ENCODE results near the gene ATP2B2.
A peak's percentile ranks its signal among the peaks of the same experiment; 100 is the strongest.

Gene ATP2B2

GRCh38 chr3:10336761-10337160 is 168.6 kb downstream of the ATP2B2 start:
- no peak for TF ChIP-seq Cebpa-rat (IDR thresholded peaks at IDR 0.05)
- peak overlapping the region in 2 of 11 experiments; percentile 19 to 73; a peak in 3 of 22 replicates for H3K27ac ChIP-seq
- peaks cover 56 to 100% (median 93%) of the 10 kb centered on the region in 10 experiments for H3K4me1 ChIP-seq
- H3K27me3 ChIP-seq = no peaks in the 10 kb centered on the region
- H3K4me3 ChIP-seq = no peak overlapping the region
- peak overlapping the region in 1 of 11 experiments; percentile 19; a peak in 2 of 22 replicates for H3K9ac ChIP-seq
- no peaks in the 10 kb centered on the region for H3K9me3 ChIP-seq (replicated peaks in 1 of 11)
- 0 out of 22 replicates have a peak, but pooled peaks cover 0 to 5% (median 0%) of the 10 kb centered on the region in 11 experiments for H4K20me1 ChIP-seq
- H3K4me2 ChIP-seq = peak overlapping the region in 8 of 11 experiments; percentile 88 to 99 (median 95); a peak in 16 of 22 replicates
- H3K36me3 ChIP-seq = peaks cover 0 to 16% (median 0%) of the 10 kb centered on the region in 11 experiments; a peak in 5 of 22 replicates

GRCh38 chr3:10335871-10336622 is 169.3 kb downstream of the ATP2B2 start:
- peaks cover 0 to 12% (median 0%) of the 10 kb centered on the region in 11 experiments; a peak in 2 of 22 replicates for H3K36me3 ChIP-seq
- H4K20me1 ChIP-seq = 0 out of 22 replicates have a peak, but pooled peaks cover 0 to 5% (median 0%) of the 10 kb centered on the region in 11 experiments
- no peaks in the 10 kb centered on the region for H3K27me3 ChIP-seq
- H3K9me3 ChIP-seq (replicated peaks in 1 of 11) = no peaks in the 10 kb centered on the region
- H3K9ac ChIP-seq = peak overlapping the region in 1 of 11 experiments; percentile 19; a peak in 3 of 22 replicates
- H3K27ac ChIP-seq = peak overlapping the region in 3 of 11 experiments; percentile 19 to 37 (median 25); a peak in 3 of 22 replicates
- no peak for TF ChIP-seq Cebpa-rat (IDR thresholded peaks at IDR 0.05)
- H3K4me1 ChIP-seq = peaks cover 56 to 100% (median 92%) of the 10 kb centered on the region in 10 experiments
- no peak overlapping the region; a peak in 1 of 20 replicates for H3K4me3 ChIP-seq
- peak overlapping the region; percentile 32 to 99 (median 94); a peak in 21 of 22 replicates for H3K4me2 ChIP-seq

DNA sequence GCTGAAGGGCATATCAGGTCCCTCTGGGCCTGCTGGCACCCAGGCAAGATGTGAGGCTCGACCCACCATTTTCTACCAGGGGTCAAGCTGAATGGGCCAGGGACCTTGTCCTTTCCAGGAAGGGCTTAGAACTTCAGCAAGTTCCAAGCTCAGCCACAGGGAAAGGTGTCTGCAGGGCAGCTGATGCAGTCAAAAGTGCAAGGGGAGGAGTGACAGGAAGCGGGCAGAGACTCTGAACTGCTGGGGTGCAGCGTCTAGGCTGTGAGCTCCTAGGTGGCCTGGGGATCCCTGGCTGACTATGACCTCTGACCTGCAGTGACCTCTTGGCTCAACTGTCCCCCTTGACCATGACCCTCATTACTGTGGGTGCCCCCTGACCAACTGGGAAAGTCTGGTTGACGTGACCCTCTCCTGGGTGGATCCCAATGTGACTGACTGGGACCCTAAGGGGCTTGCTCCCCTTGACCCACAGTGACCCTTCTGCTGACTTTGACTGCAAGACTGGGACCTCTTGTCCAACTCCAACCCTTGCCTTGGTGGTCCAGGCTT is 170.1 kb downstream of the ATP2B2 start:
- H3K4me1 ChIP-seq = peaks cover 56 to 98% (median 86%) of the 10 kb centered on the region in 10 experiments
- no peak overlapping the region for H3K9ac ChIP-seq

GRCh38 chr3:10334459-10334858 is 170.9 kb downstream of the ATP2B2 start:
- no peak overlapping the region for H3K4me3 ChIP-seq
- peak overlapping the region in 2 of 11 experiments; percentile 32 to 44; a peak in 2 of 22 replicates for H3K9ac ChIP-seq
- H3K4me1 ChIP-seq = peaks cover 55 to 97% (median 78%) of the 10 kb centered on the region in 10 experiments
- H4K20me1 ChIP-seq = 0 out of 22 replicates have a peak, but pooled peaks cover 0 to 5% (median 0%) of the 10 kb centered on the region in 11 experiments
- 0 out of 22 replicates have a peak, but pooled peaks cover 0 to 4% (median 0%) of the 10 kb centered on the region in 11 experiments for H3K36me3 ChIP-seq
- no peaks in the 10 kb centered on the region for H3K27me3 ChIP-seq
- H3K9me3 ChIP-seq (replicated peaks in 1 of 11) = no peaks in the 10 kb centered on the region
- no peak for TF ChIP-seq Cebpa-rat (IDR thresholded peaks at IDR 0.05)
- H3K4me2 ChIP-seq = peak overlapping the region in 10 of 11 experiments; percentile 2 to 99 (median 94); a peak in 19 of 22 replicates
- peak overlapping the region in 2 of 11 experiments; percentile 57 to 59; a peak in 2 of 22 replicates for H3K27ac ChIP-seq

More for the DNA sequence above, 170.1 kb downstream of the ATP2B2 start:
- Histone ChIP-seq H4K20me1 (0 out of 22 replicates have a peak, but pooled peaks cover 0 to 5% (median 0%) of the 10 kb centered on the region in 11 experiments), H3K27ac (peak overlapping the region in 3 of 11 experiments; percentile 19 to 37 (median 25); a peak in 3 of 22 replicates), H3K4me3 (no peak overlapping the region; a peak in 1 of 20 replicates), H3K9me3 (replicated peaks in 1 of 11) (no peaks in the 10 kb centered on the region), H3K36me3 (peaks cover 0 to 8% (median 0%) of the 10 kb centered on the region in 11 experiments; a peak in 2 of 22 replicates), H3K27me3 (no peaks in the 10 kb centered on the region), H3K4me2 (peak overlapping the region; percentile 32 to 99 (median 94))
- no peak for TF ChIP-seq Cebpa-rat (IDR thresholded peaks at IDR 0.05)

DNA sequence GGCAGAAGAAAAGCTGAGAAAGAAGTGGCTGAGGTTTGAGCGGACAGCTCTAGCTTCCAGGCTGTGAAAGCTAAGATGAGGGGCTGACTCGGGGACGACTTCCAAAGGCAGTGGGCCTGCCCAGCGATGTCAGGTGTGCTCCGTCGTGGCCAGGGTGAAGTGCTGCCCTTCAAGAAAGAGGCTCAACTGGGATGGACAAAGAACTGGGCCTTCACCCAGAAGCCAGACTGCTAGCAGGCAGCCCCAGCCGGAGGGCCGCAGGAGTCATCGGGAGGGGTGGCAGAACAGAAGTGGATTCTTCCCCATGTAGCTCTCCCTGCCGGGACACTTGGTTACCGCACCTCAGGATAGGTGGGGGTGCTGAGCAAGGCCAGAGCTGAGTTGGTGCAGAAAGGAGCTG is 171.3 kb downstream of the ATP2B2 start:
- 0 out of 22 replicates have a peak, but pooled peaks cover 0 to 4% (median 0%) of the 10 kb centered on the region in 11 experiments for H3K36me3 ChIP-seq
- no peaks in the 10 kb centered on the region for H3K27me3 ChIP-seq
- H4K20me1 ChIP-seq = 0 out of 22 replicates have a peak, but pooled peaks cover 0 to 5% (median 0%) of the 10 kb centered on the region in 11 experiments
- H3K9ac ChIP-seq = peak overlapping the region in 4 of 11 experiments; percentile 21 to 44 (median 36); a peak in 5 of 22 replicates
- peak overlapping the region; percentile 2 to 99 (median 94); a peak in 21 of 22 replicates for H3K4me2 ChIP-seq
- H3K27ac ChIP-seq = peak overlapping the region in 5 of 11 experiments; percentile 27 to 64 (median 57); a peak in 6 of 22 replicates
- no peaks in the 10 kb centered on the region for H3K9me3 ChIP-seq (replicated peaks in 1 of 11)
- peaks cover 50 to 96% (median 74%) of the 10 kb centered on the region in 10 experiments for H3K4me1 ChIP-seq
- no peak overlapping the region for H3K4me3 ChIP-seq
- no peak for TF ChIP-seq Cebpa-rat (IDR thresholded peaks at IDR 0.05)

DNA sequence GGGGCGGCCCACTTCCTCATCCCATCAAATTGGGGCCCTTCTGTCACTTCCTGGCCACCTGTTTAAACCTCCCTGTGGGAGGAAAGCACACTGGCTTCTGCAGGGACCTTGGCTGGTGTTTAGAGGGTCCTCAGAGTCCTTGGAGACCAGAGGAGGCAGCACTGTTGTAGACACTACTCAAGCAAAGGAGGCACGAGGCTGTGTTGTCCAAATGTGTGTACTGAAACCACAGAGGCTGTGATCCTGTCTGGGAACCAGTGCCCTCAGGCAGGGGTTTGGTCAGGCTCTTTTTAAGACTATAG is 172.1 kb downstream of the ATP2B2 start:
- TF ChIP-seq Cebpa-rat (IDR thresholded peaks at IDR 0.05) = no peak
- peak overlapping the region in 6 of 11 experiments; percentile 27 to 64 (median 57); a peak in 11 of 22 replicates for H3K27ac ChIP-seq
- H3K4me2 ChIP-seq = peak overlapping the region; percentile 55 to 99 (median 94)

DNA sequence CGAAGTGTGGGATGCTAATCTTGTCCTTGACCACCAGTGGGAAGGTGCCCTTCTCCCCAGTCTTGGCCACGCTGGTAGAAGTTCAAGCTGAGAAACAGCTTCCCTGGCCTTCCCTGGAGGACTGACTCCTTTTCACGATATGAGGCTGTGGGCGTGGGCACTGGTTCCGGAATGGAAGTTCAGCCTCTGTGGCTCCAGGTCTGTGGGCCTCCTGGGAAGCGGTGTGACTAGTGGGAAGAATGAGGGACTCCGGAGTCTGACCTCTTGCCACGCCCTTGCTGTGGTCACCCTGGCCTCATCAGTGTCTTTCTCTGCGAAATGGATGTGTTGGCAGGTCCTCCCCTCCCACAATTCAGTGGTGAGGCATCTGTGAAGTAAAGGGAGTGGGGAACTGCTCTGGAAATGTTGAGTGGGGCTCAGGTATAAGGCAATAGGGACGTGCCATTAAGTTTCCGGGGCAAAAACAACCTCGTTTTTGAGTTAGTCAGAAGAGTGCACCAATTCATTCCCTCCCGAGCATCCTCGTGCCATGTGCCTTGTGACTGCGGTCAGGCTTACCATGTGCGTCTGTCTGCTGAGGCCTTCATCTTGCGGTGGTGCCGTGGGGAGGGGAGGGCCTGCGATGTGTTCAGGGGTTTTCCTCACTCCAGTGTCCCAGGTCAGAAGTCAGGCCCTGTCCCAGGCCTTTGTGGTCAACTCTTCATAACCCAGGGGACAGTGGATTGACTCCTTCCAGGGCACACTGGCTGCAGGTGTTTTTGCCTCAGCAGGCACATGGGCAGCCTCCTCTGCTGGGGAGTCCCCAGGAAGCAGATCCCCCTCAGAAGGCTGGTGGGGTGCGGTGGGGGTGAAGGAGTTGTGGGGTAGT is 172.7 kb downstream of the ATP2B2 start:
- H3K36me3 ChIP-seq = peaks cover 0 to 11% (median 0%) of the 10 kb centered on the region in 11 experiments; a peak in 3 of 22 replicates
- H3K27ac ChIP-seq = peak overlapping the region in 7 of 11 experiments; percentile 27 to 64 (median 57); a peak in 12 of 22 replicates
- H3K27me3 ChIP-seq = no peaks in the 10 kb centered on the region
- H3K9me3 ChIP-seq (replicated peaks in 1 of 11) = no peaks in the 10 kb centered on the region
- no peak for TF ChIP-seq Cebpa-rat (IDR thresholded peaks at IDR 0.05)
- peaks cover 37 to 90% (median 61%) of the 10 kb centered on the region in 10 experiments for H3K4me1 ChIP-seq
- peak overlapping the region in 4 of 11 experiments; percentile 21 to 44 (median 36); a peak in 4 of 22 replicates for H3K9ac ChIP-seq
- H3K4me2 ChIP-seq = peak overlapping the region; percentile 55 to 99 (median 94)
- H3K4me3 ChIP-seq = no peak overlapping the region
- H4K20me1 ChIP-seq = 0 out of 22 replicates have a peak, but pooled peaks cover 0 to 5% (median 0%) of the 10 kb centered on the region in 11 experiments

More for the DNA sequence above, 172.1 kb downstream of the ATP2B2 start:
- 0 out of 22 replicates have a peak, but pooled peaks cover 0 to 5% (median 0%) of the 10 kb centered on the region in 11 experiments for H4K20me1 ChIP-seq
- H3K27me3 ChIP-seq = no peaks in the 10 kb centered on the region
- peaks cover 0 to 10% (median 0%) of the 10 kb centered on the region in 11 experiments; a peak in 2 of 22 replicates for H3K36me3 ChIP-seq
- peaks cover 43 to 94% (median 67%) of the 10 kb centered on the region in 10 experiments for H3K4me1 ChIP-seq
- peak overlapping the region in 4 of 11 experiments; percentile 21 to 44 (median 36); a peak in 6 of 22 replicates for H3K9ac ChIP-seq
- no peaks in the 10 kb centered on the region for H3K9me3 ChIP-seq (replicated peaks in 1 of 11)
- no peak overlapping the region for H3K4me3 ChIP-seq

All from BLaER1 treated with 17β-estradiol and CSF1 and Interleukin-3, amounts not matched to agents 10 nM and 100 nM (cell line).